Endothelial cell of umbilical vein (primary cell): ENCODE results near the gene WDR18. TPM values are rescaled to one million over a fixed set of nuclear protein-coding genes. Genes with fewer than 3 reads are reported as not detected.

ENCODE experiments used
- BruUV-seq: library from RNA; stranded (reverse); fragments of 400-500 nt; replicated peaks from 2 replicates; lab custom pipeline; 2021; lab: Mats Ljungman, UMichigan
- CTCF ChIA-PET: fragments of 300-600, 350-600 bp; sonication (Branson Sonifier 250); formaldehyde crosslinking; loops from one replicate; lab custom pipeline; 2021; ENCODE audit warnings: antibody characterized with exemption, inconsistent platforms; lab: Charles Lee
- POLR2A ChIA-PET: fragments of 300-600, 350-600 bp; sonication (Branson Sonifier 250); formaldehyde crosslinking; loops from one replicate; lab custom pipeline; 2021; ENCODE audit warnings: antibody characterized with exemption, inconsistent platforms; lab: Charles Lee
- DNase-seq: peaks from one replicate; pipeline ENCODE4 v3.0.0-alpha.2; 2011; ENCODE audit warnings: low read depth, low spot score
- FAIRE-seq: peaks from 2 replicates; lab custom pipeline; 2011; peaks lifted over from hg19 to GRCh38; lab: Jason Lieb, UNC
- H2AFZ ChIP-seq: 2 replicates; pipeline ENCODE4 v1.6.0; 2012; ENCODE audit warnings: low read depth, low read length, control low read depth, inconsistent platforms
- H3K27ac ChIP-seq: 2 replicates; pipeline ENCODE4 v1.5.1; 2011; ENCODE audit warnings: low read depth, mild to moderate bottlenecking, control low read depth, low read length, moderate library complexity; ENCODE audit not compliant: insufficient read depth
- H3K27me3 ChIP-seq, 2 experiments: 2 replicates each; pipeline versions ENCODE4 v1.6.0 to v1.6.1; 2011; ENCODE audit warnings: low read length in 2 of 2, mixed read lengths in 1 of 2; ENCODE audit not compliant: control insufficient read depth in 2 of 2, insufficient read depth in 2 of 2
- H3K36me3 ChIP-seq, 2 experiments: 2 replicates in 1 of 2; 3 replicates in 1 of 2; pipeline ENCODE4 v1.5.1; 2011; ENCODE audit warnings: low read length in 2 of 2, mild to moderate bottlenecking in 1 of 2, moderate library complexity in 1 of 2; ENCODE audit not compliant: control insufficient read depth in 2 of 2, insufficient read depth in 2 of 2; ENCODE audit errors: extremely low read depth in 1 of 2
- H3K4me1 ChIP-seq: 3 replicates; pipeline ENCODE4 v1.5.1; 2011; ENCODE audit warnings: mild to moderate bottlenecking, low read length; ENCODE audit not compliant: control insufficient read depth, insufficient read depth; ENCODE audit errors: extremely low read depth
- H3K4me2 ChIP-seq: 2 replicates; pipeline ENCODE4 v1.6.1; 2011; ENCODE audit warnings: low read length, control low read depth, mixed read lengths; ENCODE audit not compliant: insufficient read depth
- H3K4me3 ChIP-seq, 3 experiments: fragments of 200-600 bp in 1 of 3; sonication (generic), shearing (Covaris generic) in 1 of 3; replicated peaks in 1 of 3; 2 replicates each; pipeline ENCODE4 v1.5.1; 2011 to 2016; ENCODE audit warnings: control low read depth in 3 of 3, low read length in 3 of 3, mild to moderate bottlenecking in 2 of 3, inconsistent platforms in 1 of 3, low read depth in 1 of 3, moderate library complexity in 1 of 3; ENCODE audit not compliant: insufficient read depth in 1 of 3
- H3K79me2 ChIP-seq: 2 replicates; pipeline ENCODE4 v1.6.0; 2012; ENCODE audit warnings: low read length, inconsistent platforms; ENCODE audit not compliant: control insufficient read depth, insufficient read depth
- H3K9ac ChIP-seq: replicated peaks from 2 replicates; pipeline ENCODE3; 2011; ENCODE audit warnings: low read length, control low read depth; ENCODE audit not compliant: insufficient read depth; ENCODE audit errors: extremely low read depth
- H3K9me1 ChIP-seq: replicated peaks from 3 replicates; pipeline ENCODE4 v1.6.0; 2011; ENCODE audit warnings: mild to moderate bottlenecking, low read length; ENCODE audit not compliant: control insufficient read depth, insufficient read depth; ENCODE audit errors: extremely low read depth
- H3K9me3 ChIP-seq: replicated peaks from 2 replicates; pipeline ENCODE4 v1.5.1; 2012; ENCODE audit warnings: low read length, inconsistent platforms; ENCODE audit not compliant: control insufficient read depth, insufficient read depth
- H4K20me1 ChIP-seq: replicated peaks from 2 replicates; pipeline ENCODE3; 2011; ENCODE audit warnings: mild to moderate bottlenecking, low read length; ENCODE audit not compliant: control insufficient read depth, insufficient read depth; ENCODE audit errors: extremely low read depth
- CTCF ChIP-seq, 2 donors: IDR thresholded peaks; 1 replicate in 1 of 2; 2 replicates in 1 of 2; pipeline ENCODE4 v1.5.1; 2011; ENCODE audit warnings: low read length in 2 of 2, mild to moderate bottlenecking in 2 of 2, moderate library complexity in 2 of 2, control low read depth in 1 of 2, inconsistent platforms in 1 of 2, low read depth in 1 of 2; ENCODE audit not compliant: insufficient read depth in 1 of 2; ENCODE audit errors: extremely low read depth in 1 of 2
- EZH2 ChIP-seq: IDR thresholded peaks from 2 replicates; pipeline ENCODE4 v1.6.1; 2012; ENCODE audit warnings: borderline replicate concordance, low read depth, mild to moderate bottlenecking, moderate library complexity, low read length, inconsistent platforms; ENCODE audit not compliant: severe bottlenecking
- FOS ChIP-seq: IDR thresholded peaks from 2 replicates; pipeline ENCODE4 v1.6.1; 2011; ENCODE audit warnings: mild to moderate bottlenecking, low read length, moderate library complexity, borderline replicate concordance; ENCODE audit not compliant: insufficient read depth
- GATA2 ChIP-seq: IDR thresholded peaks from 2 replicates; pipeline ENCODE4 v1.7.0; 2011; ENCODE audit warnings: low read depth, mild to moderate bottlenecking, moderate library complexity, mixed read lengths, low read length; ENCODE audit not compliant: insufficient read length, insufficient read depth
- JUN ChIP-seq: IDR thresholded peaks from 2 replicates; pipeline ENCODE4 v1.6.1; 2011; ENCODE audit warnings: borderline replicate concordance, low read depth; ENCODE audit not compliant: insufficient read length, insufficient read depth
- MAX ChIP-seq: IDR thresholded peaks from 2 replicates; pipeline ENCODE4 v1.6.1; 2011; ENCODE audit not compliant: insufficient read depth, insufficient read length
- MYC ChIP-seq: IDR thresholded peaks from one replicate; pipeline ENCODE4 v1.6.1; 2011; ENCODE audit warnings: mild to moderate bottlenecking, low read depth, low read length
- POLR2A ChIP-seq: IDR thresholded peaks from 2 replicates; pipeline ENCODE4 v1.6.1; 2012; ENCODE audit warnings: low read depth, mild to moderate bottlenecking, control low read depth, low read length
- POLR2AphosphoS5 ChIP-seq: IDR thresholded peaks from 2 replicates; pipeline ENCODE4 v1.6.1; 2012; ENCODE audit warnings: low read depth, mild to moderate bottlenecking, control low read depth, low read length, moderate library complexity; ENCODE audit not compliant: insufficient read depth
- dilution Hi-C: fragments of 300-500 bp; cut with MboI; formaldehyde crosslinking; loops from one replicate; pipeline ENCODE4 v1.15.0; 2019; ENCODE audit warnings: low sequenced_read_pairs; ENCODE audit not compliant: extremely low pct_ligation_motif_present
- intact Hi-C: fragments of 100-400 bp; cut with micrococcal nuclease; formaldehyde crosslinking; loops from one replicate; pipeline ENCODE4 v1.10.0; 2022
- polyA plus RNA-seq, 4 experiments: library from polyadenylated mRNA; depleted of rRNA in 3 of 4; stranded (reverse) in 3 of 4; unstranded in 1 of 4; fragments of >200 nt; gene quantifications; 2 replicates each; pipeline versions ENCODE4 v1.2.1 to v1.2.3, GENCODE V29; 2011 to 2012; ENCODE audit warnings: missing spikeins in 1 of 4
- total RNA-seq: library from RNA; stranded (reverse); gene quantifications from 2 replicates; pipeline ENCODE4 v1.2.3, GENCODE V29; 2021

Gene WDR18
- total and polyA plus RNA-seq, 2 donors (not counting 3 experiments of a cell fraction or from before 2014, with no cell fraction given), result 54.8 to 102 TPM

- Histone ChIP-seq H3K79me2 (no peaks in the 10 kb centered on the region), H3K9me1 (no peaks in the 10 kb centered on the region), H3K36me3 (no peaks in the 10 kb centered on the region), H3K9me3 (no peaks in the 10 kb centered on the region), H3K4me1 (peaks cover 4% of the 10 kb centered on the region), H2AFZ (no peak overlapping the region), H3K4me2 (no peak overlapping the region), H3K4me3 (no peak overlapping the region), H3K27ac (no peak overlapping the region), H3K9ac (no peak overlapping the region), H3K27me3 (no peaks in the 10 kb centered on the region), H4K20me1 (no peaks in the 10 kb centered on the region)
- TF ChIP-seq POLR2AphosphoS5 (no peak), EZH2 (no peak), CTCF (IDR thresholded peaks at IDR 0.05; ENCODE audit: extremely low read depth in 1 of 2, insufficient read depth in 1 of 2, low read depth in 1 of 2, low read length in 2 of 2) (no peak), MYC (no peak), FOS (no peak), JUN (no peak), POLR2A (no peak), GATA2 (no peak), MAX (no peak)
- BruUV-seq, result no TSS peak
- POLR2A ChIA-PET, result interaction anchor here (0.8 kb wide), 1 partner anchor 425 kb away, joined by 5 read pairs; no protein-coding TSS in a partner anchor
- intact Hi-C loops (no loop called here), dilution Hi-C loops (no loop called here)
- DNase-seq (no peak), FAIRE-seq (no peak)
- CTCF ChIA-PET, result no interaction called here
Measured at GRCh38 chr19:948842-949496, 35.2 kb upstream of the WDR18 start.
